HG03139 (cell line): ENCODE measurements around the gene GRAMD1B.

Experiments
- ATAC-seq: cut with Tn5 transposase; IDR thresholded peaks from one replicate; pipeline ENCODE4 v1.9.1; 2021; ENCODE audit not compliant: unreplicated experiment

The GRAMD1B gene

DNA sequence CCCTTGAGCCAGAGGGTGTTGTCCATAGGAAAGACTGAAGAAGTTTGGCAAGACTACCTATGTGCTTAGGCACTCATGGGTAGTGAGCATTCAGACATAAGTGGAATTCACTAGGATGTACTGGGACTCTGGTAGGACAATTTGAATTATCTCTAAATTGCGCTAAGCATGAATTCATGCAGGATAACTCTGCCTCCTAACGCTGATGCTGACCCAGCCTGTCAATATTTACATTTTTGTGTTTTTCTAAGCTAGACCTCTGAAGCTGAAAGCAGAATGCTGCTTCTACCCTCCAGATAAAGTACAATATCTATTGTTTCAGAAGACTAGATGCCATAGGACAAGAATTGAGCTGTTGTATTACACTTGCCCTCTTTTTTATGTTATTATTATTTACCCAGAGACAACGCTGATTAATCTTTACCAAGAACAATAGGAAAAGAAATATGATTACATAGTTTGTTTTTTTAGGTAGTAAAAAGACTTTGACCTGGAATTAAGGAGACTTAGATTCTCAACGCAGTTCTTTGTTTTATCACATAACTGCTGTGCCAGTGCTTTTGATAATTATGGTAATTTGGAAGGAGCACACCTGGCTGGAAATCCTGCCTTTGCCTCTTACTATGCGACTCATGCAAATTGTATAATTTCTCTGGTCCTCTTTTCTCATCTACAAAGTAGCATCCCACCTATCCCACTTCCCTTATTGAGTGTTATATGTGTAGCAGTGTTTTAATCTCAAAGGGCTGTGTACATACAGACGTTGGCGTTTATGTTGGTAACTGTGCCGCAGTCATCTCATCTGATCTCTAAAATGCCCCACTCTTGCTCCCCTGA, 21.2 kb upstream of the GRAMD1B start:
- no peak for ATAC-seq

DNA sequence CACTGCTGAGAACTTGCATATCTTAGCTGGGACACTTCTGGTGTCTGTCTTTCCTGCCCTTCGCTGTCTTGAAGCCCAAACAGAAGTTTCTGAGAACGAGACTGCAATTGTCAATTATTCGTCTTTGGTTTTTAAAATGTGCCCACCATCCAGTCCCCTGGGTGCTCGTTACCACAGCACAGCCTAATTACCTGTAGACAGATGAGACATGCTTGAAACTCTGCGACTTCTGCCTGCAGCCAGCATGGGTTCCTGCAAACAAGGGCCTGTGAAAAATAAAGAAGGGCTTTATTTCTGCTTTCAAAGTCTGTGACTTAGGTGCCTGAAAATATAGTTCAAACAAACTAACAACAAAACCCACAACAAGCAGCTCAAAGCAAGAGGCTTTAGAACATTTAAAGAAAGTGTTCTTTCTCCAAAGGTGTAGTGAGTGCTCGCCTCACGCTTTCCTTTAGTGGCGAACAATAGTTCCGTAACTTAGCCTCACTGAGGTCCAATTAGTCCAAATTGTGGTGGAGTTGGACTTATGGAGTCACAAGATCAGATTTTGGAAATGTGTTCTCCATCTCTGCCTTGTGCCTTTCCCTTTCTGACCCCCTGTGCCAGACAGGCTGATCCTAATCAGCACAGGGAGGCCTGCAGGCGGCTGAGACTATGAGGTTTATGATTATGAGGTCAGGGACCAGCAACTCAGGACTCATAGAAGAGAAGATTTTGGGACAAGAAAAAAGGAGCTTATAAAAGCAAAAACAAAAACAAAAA, 20.4 kb upstream of the GRAMD1B start:
- ATAC-seq, result no peak

DNA sequence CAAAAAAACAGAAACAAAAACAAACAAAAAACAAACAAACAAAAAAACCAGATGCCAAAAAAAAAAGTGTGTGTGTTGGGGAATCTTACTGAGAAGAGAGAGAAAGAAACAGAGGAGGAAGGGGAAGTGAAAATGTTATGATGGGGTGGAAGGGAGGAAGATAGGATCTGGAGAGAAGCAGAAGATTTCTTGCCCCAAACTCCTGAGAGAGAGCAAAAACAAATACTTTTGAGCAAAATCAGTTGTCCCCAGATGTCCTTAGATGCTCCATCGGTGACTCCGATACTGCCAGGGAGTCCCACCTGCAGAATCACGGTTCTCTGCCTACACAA, 19.9 kb upstream of the GRAMD1B start:
- ATAC-seq, result no peak

DNA sequence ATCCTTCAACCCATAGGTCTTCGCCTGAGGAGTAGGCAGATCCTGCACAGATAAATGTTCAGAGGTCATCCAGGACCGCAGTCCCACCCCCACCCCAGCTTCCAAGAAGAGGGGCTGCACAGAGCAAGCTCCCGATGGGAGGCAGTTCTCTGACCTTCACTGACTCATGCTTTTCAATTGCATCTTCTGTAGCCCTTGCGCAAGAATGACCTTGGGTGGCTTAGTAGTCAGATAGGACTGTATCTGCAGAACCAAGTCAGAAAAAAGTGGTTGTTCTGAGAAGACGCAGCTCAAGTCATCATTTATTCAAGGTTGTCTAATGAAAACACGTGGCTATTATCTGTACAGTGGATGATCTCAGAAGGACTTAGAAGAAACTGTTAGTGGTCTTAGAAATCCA, 16.4 kb upstream of the GRAMD1B start:
- no peak for ATAC-seq

DNA sequence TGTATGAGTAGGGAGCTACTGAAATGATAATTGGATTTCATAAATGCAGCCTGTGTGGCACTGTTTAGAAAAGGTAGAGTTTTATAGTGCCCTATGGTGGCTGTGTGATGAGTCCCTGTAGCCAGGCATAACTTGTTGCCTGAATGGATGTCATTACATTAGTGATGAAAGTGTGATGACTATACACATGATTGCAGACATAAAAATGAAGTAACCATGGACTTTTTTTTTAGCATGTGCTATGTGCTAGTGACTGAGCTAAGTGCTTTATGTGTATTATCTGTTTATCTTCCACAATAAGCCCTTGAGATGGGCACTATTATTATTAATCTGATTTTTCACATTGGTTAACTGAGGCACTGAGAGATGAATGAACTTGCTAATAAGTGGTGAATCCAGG, 13.5 kb upstream of the GRAMD1B start:
- no peak for ATAC-seq

DNA sequence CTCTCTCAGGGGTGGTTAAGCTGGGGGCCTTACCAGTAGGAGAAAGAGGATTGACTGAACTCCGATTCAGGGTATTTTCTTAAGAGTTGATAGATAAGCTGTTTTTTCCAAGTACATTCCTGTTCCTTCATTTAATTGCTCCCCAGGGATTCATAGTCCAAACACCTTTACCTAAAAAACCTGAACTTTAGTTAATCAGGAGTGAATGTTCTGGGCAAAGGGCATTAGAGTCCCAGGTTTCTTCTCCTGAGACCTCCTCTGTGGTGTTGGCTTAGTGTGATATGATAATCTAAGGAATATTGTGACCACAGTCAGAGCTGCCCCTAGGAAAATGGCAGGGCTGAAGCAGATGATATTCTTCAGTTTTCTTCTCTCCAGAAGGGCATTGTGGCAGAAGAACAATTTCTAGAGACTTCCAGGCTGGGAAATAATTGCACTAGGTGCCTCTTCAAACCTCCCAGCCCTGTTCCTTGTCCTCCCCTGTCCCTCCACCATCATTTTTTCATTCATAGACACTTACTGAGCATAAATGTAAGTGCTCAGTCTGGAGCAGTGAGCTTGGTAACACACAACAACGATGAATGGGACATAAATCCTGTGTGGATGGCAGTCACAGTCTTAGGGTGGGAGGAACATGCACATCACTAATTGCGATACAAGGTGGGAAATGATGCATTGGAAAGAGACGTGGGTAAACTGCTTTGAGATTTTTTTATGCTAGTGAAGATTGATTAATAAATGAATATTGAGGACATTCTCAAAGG, 11.5 kb upstream of the GRAMD1B start:
- no peak for ATAC-seq

DNA sequence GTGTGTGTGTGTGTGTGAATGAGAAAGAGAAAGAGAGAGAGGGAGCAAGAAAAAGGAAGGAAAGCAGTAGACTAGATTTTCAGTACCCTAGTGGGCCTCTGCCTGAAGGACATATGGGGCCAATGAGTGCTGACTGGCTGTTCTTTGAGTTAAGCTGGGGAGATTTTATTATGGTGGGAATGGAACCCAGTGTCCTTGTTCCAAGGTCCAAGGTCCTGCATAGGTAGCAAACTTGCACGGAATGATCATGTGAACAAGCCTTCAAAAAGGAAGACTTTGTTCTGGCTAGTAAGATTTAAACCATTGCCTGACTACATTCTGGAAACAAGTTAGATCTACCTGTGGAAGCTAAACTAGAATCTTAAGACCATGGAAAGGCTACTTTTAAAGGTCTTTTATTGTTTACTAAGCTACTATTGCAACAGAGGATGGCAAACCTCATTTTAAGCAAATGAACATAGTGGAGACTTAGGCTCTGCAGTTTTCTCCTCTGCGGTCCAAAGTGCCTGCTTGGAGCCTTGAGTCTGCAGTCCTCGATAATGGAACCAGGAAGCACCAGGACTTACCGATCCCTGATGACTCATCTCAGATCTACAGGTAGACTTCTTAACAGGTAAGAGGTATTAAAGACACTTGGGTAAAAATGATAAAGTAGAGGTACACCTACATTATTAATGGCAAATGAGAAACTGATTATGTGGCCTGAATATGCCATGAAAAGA, 10.2 kb upstream of the GRAMD1B start:
- ATAC-seq, result no peak

DNA sequence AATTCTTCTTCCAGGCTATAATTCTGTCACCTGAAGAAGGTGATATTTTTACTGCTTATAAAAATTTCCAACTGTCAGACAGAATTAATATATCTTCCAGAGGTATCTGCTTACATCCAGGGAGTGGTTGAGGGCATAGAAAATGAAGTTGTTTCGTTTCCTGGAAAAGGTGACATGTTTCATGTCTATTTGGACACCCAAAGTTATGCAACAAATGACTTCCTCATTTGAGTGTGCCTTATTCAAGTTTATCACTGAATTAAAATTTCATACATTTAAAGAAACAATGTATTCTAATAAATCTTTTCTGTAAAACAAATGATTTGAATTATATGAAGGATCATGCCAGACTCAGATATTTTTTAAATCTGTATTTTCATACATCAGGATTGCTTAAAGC, 8.5 kb upstream of the GRAMD1B start:
- ATAC-seq, result no peak

DNA sequence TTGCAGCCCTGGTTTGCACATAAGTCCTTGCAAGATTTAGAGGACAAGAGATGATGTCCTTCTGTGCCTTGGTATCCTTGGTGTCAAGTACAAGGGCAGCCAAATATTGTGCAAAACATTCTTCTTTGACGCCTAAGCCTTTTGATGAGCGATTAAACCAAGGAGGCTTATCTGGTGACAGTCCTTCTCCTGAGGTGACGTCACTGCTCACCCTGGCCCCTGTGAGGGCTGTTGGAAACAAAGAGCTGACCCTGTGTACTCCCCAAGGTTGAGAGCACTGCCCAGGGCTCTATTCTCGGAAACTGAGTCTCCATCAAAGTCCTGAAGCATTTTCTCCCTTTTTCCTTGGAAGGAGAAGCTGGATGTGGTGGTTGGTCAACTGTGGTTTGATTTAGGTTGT, 4.7 kb upstream of the GRAMD1B start:
- no peak for ATAC-seq

DNA sequence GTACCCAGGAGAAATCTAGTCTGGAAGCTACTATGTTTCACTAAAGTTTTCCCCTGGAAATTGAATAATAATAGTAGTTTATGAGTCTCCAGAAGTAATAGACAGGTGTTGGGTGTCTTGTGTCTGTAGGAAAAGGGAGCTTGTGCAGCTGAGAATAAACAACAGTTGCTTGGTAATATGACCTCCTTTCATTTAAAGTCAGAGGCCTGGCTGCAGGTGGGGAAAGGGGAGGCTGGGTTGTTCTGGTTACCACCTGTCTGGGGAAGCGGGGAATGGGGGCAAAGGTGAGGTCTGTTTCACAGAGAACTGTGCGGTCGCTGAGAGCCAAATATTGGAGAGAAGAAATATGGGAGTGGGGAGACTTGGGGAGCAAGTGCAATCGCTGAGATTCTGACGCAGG, 3.3 kb upstream of the GRAMD1B start:
- ATAC-seq, result no peak

DNA sequence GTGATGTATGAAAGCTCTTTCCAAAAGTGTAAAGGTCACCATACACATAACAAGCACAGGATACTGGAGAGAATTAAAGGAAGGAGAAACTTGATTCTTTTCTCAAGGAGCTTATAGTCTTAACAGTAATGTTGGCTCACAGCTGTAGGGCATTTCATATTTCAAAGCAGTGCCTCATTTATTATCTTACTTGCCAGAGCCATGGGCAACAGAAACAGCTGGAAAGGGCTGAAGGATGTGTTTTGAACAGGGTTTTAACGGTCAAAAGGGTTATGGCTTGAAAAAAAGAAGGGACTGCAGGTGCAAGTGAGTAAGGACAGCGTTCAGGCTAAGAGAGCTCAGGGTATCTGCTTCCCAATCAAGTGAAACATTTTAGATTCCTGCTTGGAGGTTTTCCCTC, 2.7 kb upstream of the GRAMD1B start:
- ATAC-seq, result no peak

DNA sequence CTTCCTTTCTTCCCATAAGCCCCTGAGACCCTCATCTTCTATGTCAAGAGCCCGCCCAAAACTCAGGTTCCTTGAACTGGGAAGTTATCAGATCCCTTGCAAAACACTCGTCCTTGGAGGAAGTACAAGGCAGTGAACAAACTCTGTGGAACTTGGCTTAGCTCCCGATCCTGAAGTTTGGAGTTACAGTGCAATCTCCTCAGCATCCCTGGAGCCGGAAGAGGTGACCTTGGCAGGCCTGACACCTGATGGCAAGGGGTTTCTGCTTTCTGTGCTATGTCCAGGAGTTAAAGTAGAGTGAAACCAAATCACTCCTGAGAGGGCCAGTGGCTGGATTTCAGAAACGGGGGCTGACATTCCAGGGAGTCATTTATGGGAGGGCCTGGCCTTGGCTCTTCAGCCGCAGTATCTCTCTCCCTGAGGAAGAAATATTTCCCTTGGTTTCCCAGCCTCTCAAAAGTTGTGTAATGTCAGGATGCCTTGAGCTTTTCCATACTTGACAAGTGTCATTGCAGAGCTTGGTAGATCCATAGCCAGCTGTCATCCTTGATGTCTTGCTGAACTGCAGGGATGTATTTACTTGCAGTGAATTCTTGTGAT, 1.9 kb upstream of the GRAMD1B start:
- no peak for ATAC-seq

DNA sequence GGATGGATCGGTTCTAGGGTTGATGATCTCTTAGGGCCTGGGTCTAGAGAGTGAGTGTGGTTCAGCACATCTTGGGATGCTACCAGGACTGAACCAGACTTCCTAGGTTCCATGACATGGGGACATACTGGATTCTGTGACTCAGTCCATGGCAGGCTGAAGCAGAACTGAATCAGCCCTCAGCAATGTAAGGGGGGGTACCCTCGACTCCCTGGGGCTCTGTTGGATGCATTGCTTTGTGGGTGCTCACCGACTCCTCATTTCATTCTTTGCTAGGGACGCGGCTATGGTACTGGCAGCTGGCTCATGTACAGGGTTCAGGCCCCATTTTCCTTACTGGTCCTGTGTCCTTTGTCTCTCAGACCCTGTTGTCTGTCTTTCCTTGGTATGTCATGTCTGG, 733 bp upstream of the GRAMD1B start:
- no peak for ATAC-seq

DNA sequence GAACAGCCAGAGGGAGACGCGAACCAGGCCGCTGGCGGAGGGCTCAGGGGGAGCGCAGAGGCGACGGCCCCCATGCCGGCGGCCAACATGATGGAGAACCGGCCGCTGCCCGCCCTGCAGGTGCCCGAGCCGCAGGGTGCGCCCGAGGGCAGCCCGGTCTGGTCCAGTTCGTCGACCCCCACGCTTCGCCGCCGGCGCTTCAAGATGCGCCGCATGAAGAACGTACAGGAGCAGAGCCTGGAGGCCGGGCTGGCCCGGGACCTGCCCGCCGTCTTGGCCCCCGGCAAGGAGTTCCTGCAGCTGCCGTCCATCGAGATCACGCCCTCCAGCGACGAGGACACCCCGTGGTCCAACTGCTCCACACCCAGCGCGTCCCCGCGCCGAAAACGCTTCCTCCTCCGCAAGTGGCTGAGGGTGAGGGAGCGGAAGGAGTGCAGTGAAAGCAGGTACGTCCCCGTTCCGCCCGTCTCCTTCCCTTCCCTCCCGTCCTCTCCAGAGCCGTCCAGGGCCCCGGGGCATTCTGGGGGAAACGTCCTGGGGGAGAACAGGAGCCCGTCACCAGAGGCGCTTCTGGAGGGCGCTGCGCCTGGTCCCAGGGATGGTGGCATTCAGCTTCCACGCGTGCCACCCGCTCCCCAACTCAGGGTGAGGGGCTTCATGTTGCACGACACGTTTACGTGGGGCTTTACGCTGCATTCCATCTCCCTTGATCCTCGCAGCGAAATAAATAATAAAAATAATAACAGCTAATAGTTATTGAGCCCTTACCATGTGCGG, 840 bp downstream of the GRAMD1B start:
- ATAC-seq, result peak; percentile 41

DNA sequence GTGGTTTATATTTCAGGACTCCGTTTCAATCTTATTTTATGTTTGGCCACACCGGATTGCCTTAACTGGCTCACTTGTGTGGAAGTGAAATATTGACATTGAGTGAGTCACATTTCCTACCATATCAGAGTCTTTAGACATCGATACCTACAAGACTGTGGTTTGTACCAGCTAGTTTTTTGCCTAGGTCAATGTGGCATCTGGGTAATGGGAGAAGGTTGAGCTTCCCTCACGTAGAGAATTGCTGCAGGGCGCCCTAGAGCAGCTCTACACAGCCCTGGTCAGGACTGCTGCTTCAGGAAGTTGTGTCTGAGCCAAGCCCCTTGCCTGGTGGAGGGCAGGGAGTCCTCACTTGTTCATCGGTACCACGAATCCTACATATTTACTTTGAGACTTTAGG, 1.6 kb downstream of the GRAMD1B start:
- no peak for ATAC-seq

DNA sequence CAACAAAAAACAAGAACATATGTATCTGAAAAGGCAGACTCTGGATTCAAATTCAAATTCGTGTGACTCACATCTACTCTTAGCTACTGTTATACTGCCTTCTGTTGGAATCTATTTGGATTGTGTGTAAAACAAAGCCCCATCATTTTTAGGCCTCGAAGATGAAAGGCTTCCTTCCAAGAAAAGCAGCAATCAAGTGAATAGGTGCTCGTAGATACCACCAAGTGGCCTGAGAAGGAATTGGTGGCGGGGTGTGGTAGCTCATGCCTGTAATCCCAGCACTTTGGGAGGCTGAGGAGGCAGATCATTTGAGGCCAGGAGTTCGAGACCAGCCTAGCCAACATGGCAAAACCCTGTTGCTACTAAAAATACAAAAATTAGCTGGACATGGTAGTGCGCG, 4.2 kb downstream of the GRAMD1B start:
- ATAC-seq, result no peak

DNA sequence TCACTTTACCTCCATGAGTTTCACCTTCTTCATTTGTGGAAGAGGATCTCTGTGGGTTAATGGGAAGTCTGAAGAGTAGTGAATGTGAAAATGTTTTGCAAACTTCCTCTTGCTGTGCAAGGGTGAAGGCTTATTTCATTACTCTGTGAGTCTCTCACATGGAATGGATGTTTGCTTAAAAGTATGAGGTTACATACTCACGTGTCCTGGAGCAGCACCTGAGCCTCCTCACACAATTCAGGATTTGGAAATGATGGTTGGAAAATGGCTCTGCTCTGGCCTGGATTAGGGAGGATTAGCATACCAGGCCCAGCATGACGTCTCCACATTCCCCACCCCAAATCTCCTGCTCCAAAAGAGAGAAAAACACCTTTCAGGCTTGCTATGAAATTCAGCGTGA, 4.8 kb downstream of the GRAMD1B start:
- ATAC-seq, result no peak

DNA sequence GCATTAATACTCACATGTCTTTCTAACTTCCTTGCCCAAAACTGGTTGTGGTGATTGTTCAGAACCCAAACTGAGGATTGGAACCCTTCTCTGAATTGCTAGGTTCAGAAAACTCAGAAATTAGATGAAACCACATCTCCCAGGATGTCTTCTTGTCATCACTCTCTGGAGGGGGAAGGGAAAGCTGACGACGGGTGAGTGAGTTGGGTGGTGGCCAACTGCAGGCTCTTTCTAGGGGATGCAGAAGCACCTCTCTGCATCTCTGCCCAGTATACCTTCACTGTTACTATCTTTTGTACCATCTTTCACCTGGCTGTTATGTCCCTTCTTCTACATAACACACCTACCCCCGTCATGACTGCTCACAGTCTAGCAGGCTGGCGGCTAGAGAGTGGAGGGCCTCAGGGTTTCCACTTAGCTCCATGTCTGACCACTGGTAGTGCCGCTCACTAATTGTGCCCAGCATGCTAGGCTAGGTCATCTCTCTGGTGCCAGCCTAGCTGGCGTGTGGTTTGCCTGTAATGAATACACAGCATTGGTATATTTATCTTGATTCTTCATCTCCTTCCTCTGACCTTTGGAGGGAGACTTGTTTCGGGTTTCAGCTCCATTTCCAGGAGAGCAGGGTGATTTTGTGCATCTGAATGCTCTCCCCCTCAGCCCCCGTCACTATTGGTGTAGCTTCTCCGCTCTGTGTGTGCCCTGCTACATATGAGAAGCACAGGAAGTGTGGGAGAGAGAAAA, 7.3 kb downstream of the GRAMD1B start:
- no peak for ATAC-seq

DNA sequence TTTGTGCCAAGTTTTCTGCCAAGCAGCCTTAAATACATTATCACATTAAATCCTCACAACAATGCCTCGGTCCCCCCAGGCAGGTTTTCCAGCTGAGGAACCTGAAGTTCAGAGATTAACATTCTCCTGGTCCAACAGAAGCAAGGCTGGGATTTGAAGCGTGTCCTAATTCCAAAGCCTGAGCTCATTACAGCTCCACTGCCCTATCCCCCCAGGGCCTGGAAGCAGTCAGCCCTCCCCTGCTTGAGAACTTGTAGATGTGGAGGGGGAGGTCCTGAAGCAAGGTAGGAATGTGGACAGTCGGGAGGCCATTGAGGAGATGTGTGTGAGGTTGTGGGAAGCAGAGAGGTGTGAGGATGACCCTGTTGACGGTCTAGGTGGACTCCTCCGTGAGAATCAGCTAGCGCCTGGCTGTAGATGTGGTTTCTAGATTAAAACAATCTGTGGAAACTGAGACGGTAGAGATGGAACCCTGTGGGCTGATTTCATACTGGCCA, 8.1 kb downstream of the GRAMD1B start:
- ATAC-seq, result no peak
